OCI-LY3 (cell line): ENCODE measurements around the gene KRTAP27-1.

Experiments used
- EZH2phosphoT487 ChIP-seq: fragments of 200-600 bp; shearing (Covaris generic); IDR thresholded peaks from 2 replicates; pipeline ENCODE4 v1.6.1; 2018; ENCODE audit warnings: antibody characterized with exemption, mixed run types, low read depth
- TF ChIP-seq, protein P1 (sequence below): fragments of 200-600, 300-600 bp; sonication (generic); IDR thresholded peaks from 2 replicates; pipeline ENCODE4 v1.5.1; 2014; ENCODE audit warnings: antibody characterized with exemption, low read length, low read depth

DNA sequence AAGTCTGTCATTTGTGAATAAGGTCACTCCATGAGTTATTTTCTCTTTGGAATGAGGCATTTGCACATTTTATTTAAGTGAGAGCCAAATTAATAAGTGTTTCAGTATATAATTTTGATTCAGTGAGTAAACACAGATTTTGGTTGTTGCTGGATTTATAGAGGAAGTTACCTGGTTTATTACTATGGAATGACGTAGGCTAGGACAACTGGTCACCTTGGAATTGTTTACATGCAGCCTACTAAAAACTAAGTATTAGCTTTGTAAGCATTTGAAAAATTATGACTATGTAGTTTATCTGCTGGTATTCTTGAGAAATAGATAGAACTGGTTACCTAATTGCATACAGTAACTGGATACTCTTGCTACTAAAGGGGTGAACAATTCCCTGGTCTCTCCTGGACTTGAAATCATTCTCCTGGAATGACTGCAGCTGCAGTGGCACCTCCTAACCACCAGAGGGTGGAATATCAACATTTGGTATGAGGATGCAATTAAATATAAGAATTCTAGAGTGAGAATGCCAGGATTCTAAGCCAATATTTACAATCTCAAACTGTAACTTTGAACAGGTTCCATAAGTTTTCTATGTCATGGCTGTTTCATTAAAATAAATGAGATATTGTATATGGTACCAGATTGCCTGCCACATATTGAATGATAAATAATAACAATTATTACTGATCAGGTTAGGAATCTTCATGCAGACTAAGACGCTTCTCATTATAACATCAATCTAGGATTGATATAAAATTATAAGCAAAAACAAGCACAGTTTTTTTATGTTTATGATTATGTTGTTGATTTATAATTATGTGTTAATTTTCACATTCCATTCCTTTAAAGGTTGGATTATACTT, 3.5 kb upstream of the KRTAP27-1 start:
- TF ChIP-seq, protein P1, sequence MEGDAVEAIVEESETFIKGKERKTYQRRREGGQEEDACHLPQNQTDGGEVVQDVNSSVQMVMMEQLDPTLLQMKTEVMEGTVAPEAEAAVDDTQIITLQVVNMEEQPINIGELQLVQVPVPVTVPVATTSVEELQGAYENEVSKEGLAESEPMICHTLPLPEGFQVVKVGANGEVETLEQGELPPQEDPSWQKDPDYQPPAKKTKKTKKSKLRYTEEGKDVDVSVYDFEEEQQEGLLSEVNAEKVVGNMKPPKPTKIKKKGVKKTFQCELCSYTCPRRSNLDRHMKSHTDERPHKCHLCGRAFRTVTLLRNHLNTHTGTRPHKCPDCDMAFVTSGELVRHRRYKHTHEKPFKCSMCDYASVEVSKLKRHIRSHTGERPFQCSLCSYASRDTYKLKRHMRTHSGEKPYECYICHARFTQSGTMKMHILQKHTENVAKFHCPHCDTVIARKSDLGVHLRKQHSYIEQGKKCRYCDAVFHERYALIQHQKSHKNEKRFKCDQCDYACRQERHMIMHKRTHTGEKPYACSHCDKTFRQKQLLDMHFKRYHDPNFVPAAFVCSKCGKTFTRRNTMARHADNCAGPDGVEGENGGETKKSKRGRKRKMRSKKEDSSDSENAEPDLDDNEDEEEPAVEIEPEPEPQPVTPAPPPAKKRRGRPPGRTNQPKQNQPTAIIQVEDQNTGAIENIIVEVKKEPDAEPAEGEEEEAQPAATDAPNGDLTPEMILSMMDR: peak; percentile 74
- no peak for TF ChIP-seq EZH2phosphoT487
